HEK293T (cell line): ENCODE results near the gene C2CD4D.

Experiments used
- CTCF ChIA-PET: fragments of 350-600 bp; formaldehyde crosslinking; extraction: SDS; loops from one replicate; lab custom pipeline; 2021; ENCODE audit warnings: antibody characterized with exemption, inconsistent platforms; lab: Yijun Ruan, JAX
- POLR2A ChIA-PET: fragments of 350-600 bp; formaldehyde crosslinking; extraction: SDS; loops from one replicate; lab custom pipeline; 2020; ENCODE audit warnings: antibody characterized with exemption, inconsistent platforms; lab: Yijun Ruan, JAX
- DNase-seq: peaks from one replicate; pipeline ENCODE4 v3.0.0; 2012; ENCODE audit warnings: mixed read lengths; ENCODE audit errors: extremely low spot score
- ARNT ChIP-seq: fragments of 450-650 bp; IDR thresholded peaks from 2 replicates; pipeline ENCODE4 v1.6.1; 2017; ENCODE audit warnings: mild to moderate bottlenecking
- BHLHE40 ChIP-seq: fragments of 450-650 bp; IDR thresholded peaks from 2 replicates; pipeline ENCODE4 v1.6.1; 2016; ENCODE audit warnings: mild to moderate bottlenecking, moderate library complexity, borderline replicate concordance
- CTBP1 ChIP-seq: fragments of 450-650 bp; IDR thresholded peaks from 2 replicates; pipeline ENCODE4 v1.6.1; 2016; ENCODE audit warnings: borderline replicate concordance
- ELF4 ChIP-seq: fragments of 450-650 bp; IDR thresholded peaks from 2 replicates; pipeline ENCODE4 v1.6.1; 2017; ENCODE audit warnings: antibody characterized with exemption
- FOXA1 ChIP-seq: fragments of 450-650 bp; IDR thresholded peaks from 2 replicates; pipeline ENCODE4 v1.6.1; 2016; ENCODE audit warnings: mild to moderate bottlenecking
- FOXK2 ChIP-seq: fragments of 450-650 bp; IDR thresholded peaks from 2 replicates; pipeline ENCODE4 v1.6.1; 2016; ENCODE audit warnings: mild to moderate bottlenecking
- FOXM1 ChIP-seq: fragments of 450-650 bp; IDR thresholded peaks from 2 replicates; pipeline ENCODE4 v1.6.1; 2017; ENCODE audit warnings: mild to moderate bottlenecking, borderline replicate concordance
- HDGF ChIP-seq: fragments of 450-650 bp; IDR thresholded peaks from 2 replicates; pipeline ENCODE4 v1.6.1; 2017; ENCODE audit warnings: antibody characterized with exemption, borderline replicate concordance
- L3MBTL2 ChIP-seq: fragments of 450-650 bp; conservative IDR thresholded peaks from 2 replicates; pipeline ENCODE4 v1.6.1; 2016; ENCODE audit warnings: mild to moderate bottlenecking
- LEF1 ChIP-seq: fragments of 450-650 bp; IDR thresholded peaks from 2 replicates; pipeline ENCODE4 v1.6.1; 2017; ENCODE audit warnings: mild to moderate bottlenecking, borderline replicate concordance
- NFRKB ChIP-seq: fragments of 450-650 bp; IDR thresholded peaks from 2 replicates; pipeline ENCODE4 v1.6.1; 2016; ENCODE audit warnings: mild to moderate bottlenecking, moderate library complexity
- PKNOX1 ChIP-seq: fragments of 450-650 bp; IDR thresholded peaks from 2 replicates; pipeline ENCODE4 v1.6.1; 2016
- SP1 ChIP-seq: fragments of 450-650 bp; IDR thresholded peaks from 2 replicates; pipeline ENCODE4 v1.6.1; 2017
- SUZ12 ChIP-seq: fragments of 450-650 bp; IDR thresholded peaks from 2 replicates; pipeline ENCODE4 v1.6.1; 2016; ENCODE audit warnings: mild to moderate bottlenecking
- TARDBP ChIP-seq: fragments of 450-650 bp; IDR thresholded peaks from 2 replicates; pipeline ENCODE4 v1.6.1; 2016
- ZNF384 ChIP-seq: fragments of 450-650 bp; IDR thresholded peaks from 2 replicates; pipeline ENCODE4 v1.6.1; 2016

C2CD4D gene

DNA sequence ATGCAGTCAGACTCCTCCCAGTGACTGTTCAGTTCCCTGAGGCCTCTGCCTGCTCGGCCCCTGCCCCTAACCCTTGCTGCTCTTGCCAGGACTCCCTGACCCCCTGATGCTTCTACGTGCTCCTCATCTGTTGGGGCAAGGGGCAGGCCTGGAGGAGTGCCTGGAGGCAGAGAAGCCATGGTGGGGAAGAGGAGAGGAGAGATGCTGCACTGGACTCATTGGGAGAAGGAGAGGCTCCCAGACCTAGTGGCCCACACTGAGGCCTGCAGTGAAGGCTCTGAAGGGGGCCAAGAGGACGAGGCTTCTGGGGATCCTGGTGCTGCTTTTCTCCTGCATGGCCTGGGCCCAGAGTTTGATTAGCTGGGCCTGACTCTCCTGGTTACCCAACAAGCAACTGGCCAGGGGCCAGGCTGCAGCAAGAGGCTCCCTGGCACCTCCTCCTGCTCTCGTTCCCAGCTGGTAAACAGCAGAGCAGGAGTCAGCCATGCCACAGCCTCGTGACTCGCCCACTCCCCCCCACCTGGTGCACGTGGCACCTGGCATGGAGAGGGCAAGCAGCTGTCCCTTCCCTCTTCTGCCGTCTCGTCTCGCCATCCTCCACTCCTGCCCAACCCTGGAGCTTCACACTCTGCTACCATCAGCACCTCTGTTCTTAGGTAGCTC lies 7.2 kb downstream of the C2CD4D start:
- CTCF ChIA-PET = no interaction called here
- POLR2A ChIA-PET = no interaction called here
- TF ChIP-seq SUZ12 (no peak), BHLHE40 (no peak), ZNF384 (no peak), PKNOX1 (no peak), LEF1 (no peak), ELF4 (no peak), FOXK2 (no peak), CTBP1 (no peak), FOXA1 (no peak), NFRKB (no peak), FOXM1 (no peak)
- no peak for DNase-seq

DNA sequence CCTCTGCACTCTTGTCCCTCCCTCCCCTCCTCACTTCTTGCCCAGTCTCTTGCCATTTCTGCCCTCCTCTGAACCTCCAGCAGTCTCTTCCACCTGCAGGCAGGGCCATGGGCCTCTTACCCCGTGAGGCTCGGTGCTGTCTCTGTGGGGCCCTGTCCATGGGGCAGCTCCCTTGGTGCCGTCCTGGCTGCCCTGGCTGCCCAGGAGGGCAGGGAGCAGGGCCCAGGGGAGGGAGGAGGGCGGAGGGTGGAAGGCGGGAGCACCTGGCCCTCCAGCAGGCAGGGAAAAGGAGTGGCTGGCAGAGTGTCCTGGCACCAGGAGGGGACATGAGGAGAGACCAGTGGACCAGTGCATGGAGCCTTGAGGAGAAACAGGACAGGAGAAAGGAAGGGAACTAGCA lies 8.0 kb downstream of the C2CD4D start, which contains the start of gene RORC:
TSS of gene RORC (minus strand) at position 198 of the 400 bp plus-strand sequence. CDS start at position 160, 38 bp downstream.
- ChIA-PET CTCF (no interaction called here), POLR2A (no interaction called here)
- no peak for DNase-seq
- no peak for TF ChIP-seq ZNF384
- no peak for TF ChIP-seq FOXA1
- no peak for TF ChIP-seq SP1
- no peak for TF ChIP-seq FOXM1
- no peak for TF ChIP-seq BHLHE40
- no peak for TF ChIP-seq CTBP1
- no peak for TF ChIP-seq ARNT
- no peak for TF ChIP-seq L3MBTL2

DNA sequence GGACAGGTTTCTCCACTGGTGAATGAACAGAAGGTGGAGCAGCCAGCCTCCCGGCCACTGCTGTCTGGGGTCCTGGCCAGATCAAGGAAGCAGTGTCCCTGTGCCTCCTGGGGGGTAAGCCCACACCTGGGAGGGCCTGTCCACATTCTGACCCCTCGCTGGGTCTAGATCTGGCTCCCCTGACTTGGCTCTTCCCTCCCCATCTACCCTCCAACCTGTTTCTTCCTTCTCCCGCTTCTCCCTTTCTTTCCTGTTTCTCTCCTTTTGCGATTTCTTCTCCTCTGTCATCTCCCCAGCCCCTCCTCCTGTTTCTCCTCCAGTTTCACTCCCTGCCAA lies 8.4 kb downstream of the C2CD4D start:
- TF ChIP-seq NFRKB (no peak), SP1 (no peak), L3MBTL2 (no peak), TARDBP (no peak), ZNF384 (no peak), CTBP1 (no peak), ARNT (no peak), ELF4 (no peak), SUZ12 (no peak), LEF1 (no peak), FOXK2 (no peak), BHLHE40 (no peak), HDGF (no peak), FOXM1 (no peak), PKNOX1 (no peak), FOXA1 (no peak)
- POLR2A ChIA-PET = no interaction called here
- DNase-seq = no peak
- CTCF ChIA-PET = no interaction called here

- ChIA-PET POLR2A (no interaction called here), CTCF (interaction anchor here (0.7 kb wide), 1 partner anchor 233 kb away, joined by 3 read pairs; no protein-coding TSS in a partner anchor)
- TF ChIP-seq TARDBP (no peak), PKNOX1 (no peak), FOXK2 (no peak), FOXA1 (no peak), NFRKB (no peak), L3MBTL2 (no peak), LEF1 (no peak), ELF4 (no peak)
- DNase-seq = no peak
Observed at GRCh38 chr1:151830055-151830454, 9.6 kb downstream of the C2CD4D start.

GRCh38 chr1:151829352-151830046 lies 10.1 kb downstream of the C2CD4D start:
- DNase-seq = no peak
- ChIA-PET POLR2A (no interaction called here), CTCF (interaction anchor here (0.7 to 1.5 kb wide), 2 partner anchors 18 to 232 kb away, joined by 3 read pairs; no protein-coding TSS in a partner anchor)
- TF ChIP-seq ELF4 (no peak), PKNOX1 (no peak), LEF1 (no peak), NFRKB (no peak), FOXA1 (no peak), CTBP1 (no peak), ARNT (no peak), ZNF384 (no peak)

GRCh38 chr1:151828921-151829320 lies 10.7 kb downstream of the C2CD4D start:
- CTCF ChIA-PET = interaction anchor here (1.5 kb wide), 1 partner anchor 17 kb away, joined by 3 read pairs; no protein-coding TSS in a partner anchor
- POLR2A ChIA-PET = no interaction called here
- no peak for TF ChIP-seq BHLHE40
- no peak for TF ChIP-seq ARNT
- no peak for TF ChIP-seq HDGF
- TF ChIP-seq PKNOX1 = no peak
- no peak for TF ChIP-seq L3MBTL2
- TF ChIP-seq LEF1 = no peak
- TF ChIP-seq ELF4 = no peak
- TF ChIP-seq SP1 = no peak
- no peak for TF ChIP-seq NFRKB
- TF ChIP-seq FOXM1 = no peak
- no peak for TF ChIP-seq FOXA1
- no peak for TF ChIP-seq SUZ12
- TF ChIP-seq FOXK2 = no peak
- TF ChIP-seq ZNF384 = no peak
- TF ChIP-seq TARDBP = no peak
- DNase-seq = no peak
